SH-SY5Y (cell line): ENCODE results near the gene PDZRN3.

Source experiments
- GATA2 ChIP-seq: IDR thresholded peaks from 2 replicates; pipeline ENCODE4 v1.6.1; 2011; ENCODE audit warnings: mild to moderate bottlenecking, low read depth, low read length
- GATA3 ChIP-seq: IDR thresholded peaks from 2 replicates; pipeline ENCODE4 v1.6.1; 2011; ENCODE audit warnings: low read depth, mild to moderate bottlenecking, low read length, moderate library complexity

- TF ChIP-seq GATA2 (no peak), GATA3 (no peak)
Measured at GRCh38 chr3:73422571-73422970, 202.2 kb downstream of the PDZRN3 start.
